Rectal smooth muscle tissue (tissue), 1 donor: ENCODE data around the gene DIS3L2.
"Not testable (repeated sequence)": the region's sequence is repeated elsewhere in the genome, so short reads cannot be mapped to it uniquely, and the experiment has no call there.

ENCODE experiments used
- H3K27ac ChIP-seq: one replicate; pipeline ENCODE4 v1.7.0; 2013; ENCODE audit warnings: low read depth, low read length, inconsistent platforms
- H3K27me3 ChIP-seq: one replicate; pipeline ENCODE4 v1.7.0; 2013; ENCODE audit warnings: low read length; ENCODE audit not compliant: control insufficient read depth, insufficient read depth
- H3K36me3 ChIP-seq: one replicate; pipeline ENCODE4 v1.7.0; 2013; ENCODE audit warnings: low read length; ENCODE audit not compliant: control insufficient read depth, insufficient read depth
- H3K4me1 ChIP-seq: one replicate; pipeline ENCODE4 v1.7.0; 2013; ENCODE audit warnings: low read length; ENCODE audit not compliant: control insufficient read depth, insufficient read depth
- H3K4me3 ChIP-seq: one replicate; pipeline ENCODE4 v1.7.0; 2013; ENCODE audit warnings: low read length
- H3K9ac ChIP-seq: one replicate; pipeline ENCODE4 v1.7.0; 2013; ENCODE audit warnings: low read length

Gene DIS3L2

GRCh38 chr2:232326274-232327104 lies 365.0 kb downstream of the DIS3L2 start:
- not testable (repeated sequence) for H3K9ac ChIP-seq, H3K4me1 ChIP-seq, H3K27ac ChIP-seq, H3K36me3 ChIP-seq, H3K27me3 ChIP-seq, H3K4me3 ChIP-seq

- Histone ChIP-seq H3K9ac (no peak overlapping the region), H3K4me1 (no peaks in the 10 kb centered on the region), H3K27ac (no peak overlapping the region), H3K27me3 (no peaks in the 10 kb centered on the region), H3K36me3 (no peaks in the 10 kb centered on the region), H3K4me3 (no peak overlapping the region)
Observed at GRCh38 chr2:232327105-232328031, 365.9 kb downstream of the DIS3L2 start.

- H3K27ac ChIP-seq = no peak overlapping the region
- no peaks in the 10 kb centered on the region for H3K36me3 ChIP-seq
- no peak overlapping the region for H3K9ac ChIP-seq
- H3K27me3 ChIP-seq = no peaks in the 10 kb centered on the region
- no peak overlapping the region for H3K4me3 ChIP-seq
- no peaks in the 10 kb centered on the region for H3K4me1 ChIP-seq
Observed at GRCh38 chr2:232328032-232328422, 366.5 kb downstream of the DIS3L2 start.

GRCh38 chr2:232328516-232329460 lies 367.3 kb downstream of the DIS3L2 start:
- no peaks in the 10 kb centered on the region for H3K27me3 ChIP-seq
- no peak overlapping the region for H3K9ac ChIP-seq
- H3K27ac ChIP-seq = no peak overlapping the region
- no peaks in the 10 kb centered on the region for H3K36me3 ChIP-seq
- no peak overlapping the region for H3K4me3 ChIP-seq
- no peaks in the 10 kb centered on the region for H3K4me1 ChIP-seq

GRCh38 chr2:232329716-232330067 lies 368.2 kb downstream of the DIS3L2 start:
- no peak overlapping the region for H3K27ac ChIP-seq
- H3K36me3 ChIP-seq = no peaks in the 10 kb centered on the region
- no peaks in the 10 kb centered on the region for H3K27me3 ChIP-seq
- no peak overlapping the region for H3K9ac ChIP-seq
- H3K4me1 ChIP-seq = no peaks in the 10 kb centered on the region
- H3K4me3 ChIP-seq = no peak overlapping the region

- H3K27me3 ChIP-seq = no peaks in the 10 kb centered on the region
- H3K36me3 ChIP-seq = no peaks in the 10 kb centered on the region
- H3K4me3 ChIP-seq = no peak overlapping the region
- no peaks in the 10 kb centered on the region for H3K4me1 ChIP-seq
- no peak overlapping the region for H3K9ac ChIP-seq
- no peak overlapping the region for H3K27ac ChIP-seq
Observed at GRCh38 chr2:232330068-232330999, 368.8 kb downstream of the DIS3L2 start.

- not testable (repeated sequence) for H3K36me3 ChIP-seq, H3K27me3 ChIP-seq, H3K27ac ChIP-seq, H3K4me3 ChIP-seq, H3K4me1 ChIP-seq, H3K9ac ChIP-seq
Observed at GRCh38 chr2:232331061-232331460, 369.5 kb downstream of the DIS3L2 start.

- not testable (repeated sequence) for H3K27ac ChIP-seq, H3K36me3 ChIP-seq, H3K4me3 ChIP-seq, H3K4me1 ChIP-seq, H3K27me3 ChIP-seq, H3K9ac ChIP-seq
Observed at GRCh38 chr2:232331641-232332040, 370.1 kb downstream of the DIS3L2 start.

- H3K36me3 ChIP-seq, H3K4me1 ChIP-seq, H3K27me3 ChIP-seq, H3K4me3 ChIP-seq, H3K27ac ChIP-seq, H3K9ac ChIP-seq: not testable (repeated sequence)
Observed at GRCh38 chr2:232332244-232332939, 370.9 kb downstream of the DIS3L2 start.

GRCh38 chr2:232332940-232333259 lies 371.4 kb downstream of the DIS3L2 start:
- Histone ChIP-seq H3K27ac (no peak overlapping the region), H3K27me3 (no peaks in the 10 kb centered on the region), H3K4me1 (no peaks in the 10 kb centered on the region), H3K9ac (no peak overlapping the region), H3K4me3 (no peak overlapping the region), H3K36me3 (no peaks in the 10 kb centered on the region)
